ENCODE measurements around the gene DNAJB6.
A peak's percentile ranks its signal among the peaks of the same experiment; 100 is the strongest.

DNA sequence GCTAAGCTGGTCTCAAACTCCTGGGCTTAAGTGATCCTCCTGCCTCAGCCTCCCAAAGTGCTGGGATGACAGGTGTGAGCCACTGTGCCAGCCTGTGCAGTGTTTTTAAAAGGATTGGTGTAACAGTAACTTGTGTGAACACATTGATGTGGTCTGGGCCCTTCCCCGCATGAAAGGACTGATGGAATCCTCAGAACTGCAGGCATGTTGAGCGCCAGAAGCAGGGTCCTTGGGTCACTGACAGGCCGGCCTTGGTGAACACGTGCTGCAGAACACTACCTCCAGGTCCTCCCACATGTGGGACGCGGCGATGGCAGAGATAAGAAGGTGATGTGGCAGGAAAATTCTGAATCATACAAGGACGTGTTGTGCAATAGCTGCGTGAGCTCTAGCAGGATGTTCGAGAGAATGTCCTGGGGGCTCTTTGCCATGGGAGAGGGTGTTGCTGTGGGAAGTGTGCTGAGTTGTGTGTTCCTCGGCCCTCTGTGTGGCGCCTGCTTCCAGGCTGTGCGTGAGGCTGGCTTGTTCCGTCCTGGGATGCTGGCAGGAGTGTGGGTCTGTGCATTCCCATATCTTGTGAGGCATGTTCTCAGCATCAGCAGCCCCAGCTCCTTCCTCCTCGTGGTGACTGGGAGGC, 68.2 kb downstream of the DNAJB6 start:
- TF ChIP-seq POLR2AphosphoS5 (IDR thresholded peaks at IDR 0.05; ENCODE audit: low read depth, low read length) (no peak; the same call in 1 of the 2 replicates), SIN3A (IDR thresholded peaks at IDR 0.05; ENCODE audit: borderline replicate concordance, insufficient read depth, low read length) (peak; percentile 99), TAF1 (IDR thresholded peaks at IDR 0.05; ENCODE audit: borderline replicate concordance, insufficient read depth, low read length) (0 out of 2 replicates have a peak, but pooled peaks have one; percentile 21)
- TF ChIP-seq, protein P1, sequence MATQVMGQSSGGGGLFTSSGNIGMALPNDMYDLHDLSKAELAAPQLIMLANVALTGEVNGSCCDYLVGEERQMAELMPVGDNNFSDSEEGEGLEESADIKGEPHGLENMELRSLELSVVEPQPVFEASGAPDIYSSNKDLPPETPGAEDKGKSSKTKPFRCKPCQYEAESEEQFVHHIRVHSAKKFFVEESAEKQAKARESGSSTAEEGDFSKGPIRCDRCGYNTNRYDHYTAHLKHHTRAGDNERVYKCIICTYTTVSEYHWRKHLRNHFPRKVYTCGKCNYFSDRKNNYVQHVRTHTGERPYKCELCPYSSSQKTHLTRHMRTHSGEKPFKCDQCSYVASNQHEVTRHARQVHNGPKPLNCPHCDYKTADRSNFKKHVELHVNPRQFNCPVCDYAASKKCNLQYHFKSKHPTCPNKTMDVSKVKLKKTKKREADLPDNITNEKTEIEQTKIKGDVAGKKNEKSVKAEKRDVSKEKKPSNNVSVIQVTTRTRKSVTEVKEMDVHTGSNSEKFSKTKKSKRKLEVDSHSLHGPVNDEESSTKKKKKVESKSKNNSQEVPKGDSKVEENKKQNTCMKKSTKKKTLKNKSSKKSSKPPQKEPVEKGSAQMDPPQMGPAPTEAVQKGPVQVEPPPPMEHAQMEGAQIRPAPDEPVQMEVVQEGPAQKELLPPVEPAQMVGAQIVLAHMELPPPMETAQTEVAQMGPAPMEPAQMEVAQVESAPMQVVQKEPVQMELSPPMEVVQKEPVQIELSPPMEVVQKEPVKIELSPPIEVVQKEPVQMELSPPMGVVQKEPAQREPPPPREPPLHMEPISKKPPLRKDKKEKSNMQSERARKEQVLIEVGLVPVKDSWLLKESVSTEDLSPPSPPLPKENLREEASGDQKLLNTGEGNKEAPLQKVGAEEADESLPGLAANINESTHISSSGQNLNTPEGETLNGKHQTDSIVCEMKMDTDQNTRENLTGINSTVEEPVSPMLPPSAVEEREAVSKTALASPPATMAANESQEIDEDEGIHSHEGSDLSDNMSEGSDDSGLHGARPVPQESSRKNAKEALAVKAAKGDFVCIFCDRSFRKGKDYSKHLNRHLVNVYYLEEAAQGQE (IDR thresholded peaks at IDR 0.05; ENCODE audit: insufficient read depth in 1 of 2, low read depth in 2 of 2, low read length in 2 of 2), result peak; percentile 22 to 72; a peak in 1 of 4 replicates
